WTC11 (cell line): Measurements from ENCODE around the gene SHC3.

ENCODE experiments used
- CREB1 ChIP-seq: sonication (generic); formaldehyde crosslinking; IDR thresholded peaks from 2 replicates; pipeline ENCODE4 v1.8.0; 2023; ENCODE audit warnings: mild to moderate bottlenecking, missing genetic modification reagents
- CREM ChIP-seq: sonication (generic); formaldehyde crosslinking; IDR thresholded peaks from 2 replicates; pipeline ENCODE4 v1.8.1; 2022; ENCODE audit warnings: mild to moderate bottlenecking, missing genetic modification reagents, moderate library complexity
- JAZF1 ChIP-seq: fragments of 250-450 bp; sonication (Bioruptor Pico); IDR thresholded peaks from 2 replicates; pipeline ENCODE4 v1.9.0; 2021; ENCODE audit warnings: moderate library complexity, mild to moderate bottlenecking, inconsistent platforms
- KAT7 ChIP-seq: sonication (generic); formaldehyde crosslinking; IDR thresholded peaks from 2 replicates; pipeline ENCODE4 v1.8.1; 2023; ENCODE audit warnings: missing genetic modification reagents, mild to moderate bottlenecking, borderline replicate concordance
- NFE2L1 ChIP-seq: sonication (generic); formaldehyde crosslinking; IDR thresholded peaks from 2 replicates; pipeline ENCODE4 v1.8.1; 2023; ENCODE audit warnings: missing genetic modification reagents
- NFYB ChIP-seq: sonication (generic); formaldehyde crosslinking; conservative IDR thresholded peaks from 2 replicates; pipeline ENCODE4 v1.8.0; 2022; ENCODE audit warnings: low read depth, missing genetic modification reagents
- NR3C1 ChIP-seq: sonication (generic); formaldehyde crosslinking; conservative IDR thresholded peaks from 2 replicates; pipeline ENCODE4 v1.8.1; 2023; ENCODE audit warnings: low read depth, mild to moderate bottlenecking, missing genetic modification reagents
- ZNF138 ChIP-seq: sonication (generic); formaldehyde crosslinking; conservative IDR thresholded peaks from 2 replicates; pipeline ENCODE4 v1.8.1; 2022; ENCODE audit warnings: mild to moderate bottlenecking, moderate library complexity, missing genetic modification reagents
- TF ChIP-seq, protein P1 (sequence below): fragments of 200-600 bp; IDR thresholded peaks from 2 replicates; pipeline ENCODE4 v1.8.0; 2022; ENCODE audit warnings: antibody characterized with exemption
- TF ChIP-seq, protein P2 (sequence below): sonication (generic); formaldehyde crosslinking; IDR thresholded peaks from 2 replicates; pipeline ENCODE4 v1.8.1; 2022; ENCODE audit warnings: mild to moderate bottlenecking, missing genetic modification reagents, moderate library complexity, borderline replicate concordance
- TF ChIP-seq, protein P3 (sequence below): sonication (generic); formaldehyde crosslinking; IDR thresholded peaks from 2 replicates; pipeline ENCODE4 v1.8.0; 2022; ENCODE audit warnings: mild to moderate bottlenecking, missing genetic modification reagents
- TF ChIP-seq, protein P4 (sequence below): fragments of 250-450 bp; sonication (Bioruptor Pico); IDR thresholded peaks from 2 replicates; pipeline ENCODE4 v2.1.2; 2022; ENCODE audit warnings: mild to moderate bottlenecking, moderate library complexity
- TF ChIP-seq, protein P5 (sequence below): sonication (generic); formaldehyde crosslinking; IDR thresholded peaks from 2 replicates; pipeline ENCODE4 v1.8.1; 2022; ENCODE audit warnings: low read depth, missing genetic modification reagents, borderline replicate concordance
- TF ChIP-seq, protein P6 (sequence below): sonication (generic); formaldehyde crosslinking; IDR thresholded peaks from 2 replicates; pipeline ENCODE4 v1.8.1; 2023; ENCODE audit warnings: mild to moderate bottlenecking, missing genetic modification reagents, moderate library complexity

DNA sequence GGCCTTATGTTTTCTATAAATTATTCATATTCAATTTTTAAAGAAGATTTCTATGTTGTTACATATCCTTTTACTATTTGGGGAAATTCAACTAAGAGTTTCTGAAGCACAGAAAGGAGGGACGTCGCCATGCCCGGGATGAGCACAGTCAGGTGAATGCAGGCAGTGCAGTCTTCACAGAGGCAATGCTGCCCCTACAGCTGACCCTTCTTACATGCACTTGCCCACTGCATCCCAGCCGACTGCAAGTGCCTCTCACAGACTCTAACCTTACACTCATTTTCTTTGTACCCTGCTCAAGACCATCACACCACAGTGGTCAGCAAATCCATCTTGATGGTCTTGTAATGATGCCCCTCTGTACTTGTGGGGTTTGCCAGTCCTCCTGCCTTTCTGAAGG is 73.8 kb downstream of the SHC3 start:
- TF ChIP-seq, protein P1, sequence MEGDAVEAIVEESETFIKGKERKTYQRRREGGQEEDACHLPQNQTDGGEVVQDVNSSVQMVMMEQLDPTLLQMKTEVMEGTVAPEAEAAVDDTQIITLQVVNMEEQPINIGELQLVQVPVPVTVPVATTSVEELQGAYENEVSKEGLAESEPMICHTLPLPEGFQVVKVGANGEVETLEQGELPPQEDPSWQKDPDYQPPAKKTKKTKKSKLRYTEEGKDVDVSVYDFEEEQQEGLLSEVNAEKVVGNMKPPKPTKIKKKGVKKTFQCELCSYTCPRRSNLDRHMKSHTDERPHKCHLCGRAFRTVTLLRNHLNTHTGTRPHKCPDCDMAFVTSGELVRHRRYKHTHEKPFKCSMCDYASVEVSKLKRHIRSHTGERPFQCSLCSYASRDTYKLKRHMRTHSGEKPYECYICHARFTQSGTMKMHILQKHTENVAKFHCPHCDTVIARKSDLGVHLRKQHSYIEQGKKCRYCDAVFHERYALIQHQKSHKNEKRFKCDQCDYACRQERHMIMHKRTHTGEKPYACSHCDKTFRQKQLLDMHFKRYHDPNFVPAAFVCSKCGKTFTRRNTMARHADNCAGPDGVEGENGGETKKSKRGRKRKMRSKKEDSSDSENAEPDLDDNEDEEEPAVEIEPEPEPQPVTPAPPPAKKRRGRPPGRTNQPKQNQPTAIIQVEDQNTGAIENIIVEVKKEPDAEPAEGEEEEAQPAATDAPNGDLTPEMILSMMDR: no peak
- TF ChIP-seq NR3C1 (CRISPR knock-in tag) (no peak), NFYB (no peak), CREM (no peak), KAT7 (CRISPR knock-in tag) (no peak), JAZF1 (no peak), NFE2L1 (CRISPR knock-in tag) (no peak), CREB1 (CRISPR knock-in tag) (no peak), ZNF138 (no peak)
- TF ChIP-seq, protein P2, sequence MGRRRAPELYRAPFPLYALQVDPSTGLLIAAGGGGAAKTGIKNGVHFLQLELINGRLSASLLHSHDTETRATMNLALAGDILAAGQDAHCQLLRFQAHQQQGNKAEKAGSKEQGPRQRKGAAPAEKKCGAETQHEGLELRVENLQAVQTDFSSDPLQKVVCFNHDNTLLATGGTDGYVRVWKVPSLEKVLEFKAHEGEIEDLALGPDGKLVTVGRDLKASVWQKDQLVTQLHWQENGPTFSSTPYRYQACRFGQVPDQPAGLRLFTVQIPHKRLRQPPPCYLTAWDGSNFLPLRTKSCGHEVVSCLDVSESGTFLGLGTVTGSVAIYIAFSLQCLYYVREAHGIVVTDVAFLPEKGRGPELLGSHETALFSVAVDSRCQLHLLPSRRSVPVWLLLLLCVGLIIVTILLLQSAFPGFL (CRISPR knock-in tag): no peak
- TF ChIP-seq, protein P3, sequence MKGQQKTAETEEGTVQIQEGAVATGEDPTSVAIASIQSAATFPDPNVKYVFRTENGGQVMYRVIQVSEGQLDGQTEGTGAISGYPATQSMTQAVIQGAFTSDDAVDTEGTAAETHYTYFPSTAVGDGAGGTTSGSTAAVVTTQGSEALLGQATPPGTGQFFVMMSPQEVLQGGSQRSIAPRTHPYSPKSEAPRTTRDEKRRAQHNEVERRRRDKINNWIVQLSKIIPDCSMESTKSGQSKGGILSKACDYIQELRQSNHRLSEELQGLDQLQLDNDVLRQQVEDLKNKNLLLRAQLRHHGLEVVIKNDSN (CRISPR knock-in tag): no peak
- TF ChIP-seq, protein P4, sequence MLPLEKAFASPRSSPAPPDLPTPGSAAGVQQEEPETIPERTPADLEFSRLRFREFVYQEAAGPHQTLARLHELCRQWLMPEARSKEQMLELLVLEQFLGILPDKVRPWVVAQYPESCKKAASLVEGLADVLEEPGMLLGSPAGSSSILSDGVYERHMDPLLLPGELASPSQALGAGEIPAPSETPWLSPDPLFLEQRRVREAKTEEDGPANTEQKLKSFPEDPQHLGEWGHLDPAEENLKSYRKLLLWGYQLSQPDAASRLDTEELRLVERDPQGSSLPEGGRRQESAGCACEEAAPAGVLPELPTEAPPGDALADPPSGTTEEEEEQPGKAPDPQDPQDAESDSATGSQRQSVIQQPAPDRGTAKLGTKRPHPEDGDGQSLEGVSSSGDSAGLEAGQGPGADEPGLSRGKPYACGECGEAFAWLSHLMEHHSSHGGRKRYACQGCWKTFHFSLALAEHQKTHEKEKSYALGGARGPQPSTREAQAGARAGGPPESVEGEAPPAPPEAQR (CRISPR knock-in tag): no peak
- TF ChIP-seq, protein P5, sequence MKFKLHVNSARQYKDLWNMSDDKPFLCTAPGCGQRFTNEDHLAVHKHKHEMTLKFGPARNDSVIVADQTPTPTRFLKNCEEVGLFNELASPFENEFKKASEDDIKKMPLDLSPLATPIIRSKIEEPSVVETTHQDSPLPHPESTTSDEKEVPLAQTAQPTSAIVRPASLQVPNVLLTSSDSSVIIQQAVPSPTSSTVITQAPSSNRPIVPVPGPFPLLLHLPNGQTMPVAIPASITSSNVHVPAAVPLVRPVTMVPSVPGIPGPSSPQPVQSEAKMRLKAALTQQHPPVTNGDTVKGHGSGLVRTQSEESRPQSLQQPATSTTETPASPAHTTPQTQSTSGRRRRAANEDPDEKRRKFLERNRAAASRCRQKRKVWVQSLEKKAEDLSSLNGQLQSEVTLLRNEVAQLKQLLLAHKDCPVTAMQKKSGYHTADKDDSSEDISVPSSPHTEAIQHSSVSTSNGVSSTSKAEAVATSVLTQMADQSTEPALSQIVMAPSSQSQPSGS (CRISPR knock-in tag): no peak
- TF ChIP-seq, protein P6, sequence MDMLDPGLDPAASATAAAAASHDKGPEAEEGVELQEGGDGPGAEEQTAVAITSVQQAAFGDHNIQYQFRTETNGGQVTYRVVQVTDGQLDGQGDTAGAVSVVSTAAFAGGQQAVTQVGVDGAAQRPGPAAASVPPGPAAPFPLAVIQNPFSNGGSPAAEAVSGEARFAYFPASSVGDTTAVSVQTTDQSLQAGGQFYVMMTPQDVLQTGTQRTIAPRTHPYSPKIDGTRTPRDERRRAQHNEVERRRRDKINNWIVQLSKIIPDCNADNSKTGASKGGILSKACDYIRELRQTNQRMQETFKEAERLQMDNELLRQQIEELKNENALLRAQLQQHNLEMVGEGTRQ (CRISPR knock-in tag): no peak
